DOHH2 (cell line): ENCODE measurements around the gene MEFV.

ENCODE experiments used
- H3F3A ChIP-seq: fragments of 200-600 bp; sonication (generic), shearing (Covaris generic); 2 replicates; pipeline ENCODE4 v1.6.0; 2016; ENCODE audit warnings: antibody characterized with exemption, mild to moderate bottlenecking; ENCODE audit not compliant: control insufficient read depth, insufficient read depth
- H3K27ac ChIP-seq: fragments of 200-600 bp; sonication (generic); 2 replicates; pipeline ENCODE4 v1.5.1; 2014; ENCODE audit warnings: low read depth, mild to moderate bottlenecking, low read length, moderate library complexity
- H3K27me3 ChIP-seq: fragments of 200-600 bp; sonication (generic); 2 replicates; pipeline ENCODE4 v1.6.1; 2014; ENCODE audit warnings: mild to moderate bottlenecking, low read length, mixed read lengths; ENCODE audit not compliant: control insufficient read depth
- H3K36me3 ChIP-seq: fragments of 200-600 bp; sonication (generic); 2 replicates; pipeline ENCODE4 v1.6.1; 2014; ENCODE audit warnings: mild to moderate bottlenecking, low read length, moderate library complexity, mixed read lengths; ENCODE audit not compliant: control insufficient read depth
- H3K4me1 ChIP-seq: fragments of 200-600 bp; sonication (generic); 2 replicates; pipeline ENCODE4 v1.6.1; 2014; ENCODE audit warnings: mild to moderate bottlenecking, low read length, mixed read lengths; ENCODE audit not compliant: control insufficient read depth
- H3K4me2 ChIP-seq: fragments of 200-600 bp; sonication (generic); 2 replicates; pipeline ENCODE4 v1.6.0; 2014; ENCODE audit warnings: mild to moderate bottlenecking, low read length, moderate library complexity
- H3K4me3 ChIP-seq: fragments of 200-600 bp; sonication (generic); 2 replicates; pipeline ENCODE4 v1.5.1; 2014; ENCODE audit warnings: mild to moderate bottlenecking, low read length, mixed read lengths
- H3K79me2 ChIP-seq: fragments of 200-600 bp; sonication (generic); 2 replicates; pipeline ENCODE4 v1.6.1; 2014; ENCODE audit warnings: mild to moderate bottlenecking, low read length, mixed read lengths; ENCODE audit not compliant: control insufficient read depth
- H3K9me2 ChIP-seq: fragments of 200-600 bp; sonication (generic); replicated peaks from 2 replicates; pipeline ENCODE4 v1.6.1; 2014; ENCODE audit warnings: mild to moderate bottlenecking, low read length, mixed read lengths; ENCODE audit not compliant: control insufficient read depth
- H3K9me3 ChIP-seq: fragments of 200-600 bp; sonication (generic); 2 replicates; pipeline ENCODE4 v1.6.1; 2014; ENCODE audit warnings: antibody characterized with exemption, low read length, mixed read lengths; ENCODE audit not compliant: control insufficient read depth, insufficient read depth
- H4K20me1 ChIP-seq: fragments of 200-600 bp; sonication (generic); 2 replicates; pipeline ENCODE4 v1.6.0; 2014; ENCODE audit warnings: low read depth, mild to moderate bottlenecking, antibody characterized with exemption, low read length, moderate library complexity; ENCODE audit not compliant: control insufficient read depth, insufficient read depth
- EZH2phosphoT487 ChIP-seq: fragments of 200-600 bp; sonication (generic); IDR thresholded peaks from 2 replicates; pipeline ENCODE4 v1.6.1; 2017; ENCODE audit warnings: borderline replicate concordance, mild to moderate bottlenecking, antibody characterized with exemption, low read length, moderate library complexity, mixed read lengths
- TF ChIP-seq, protein P1 (sequence below): fragments of 200-600 bp; sonication (generic); IDR thresholded peaks from one replicate; pipeline ENCODE4 v1.5.1; 2014; ENCODE audit warnings: antibody characterized with exemption, mild to moderate bottlenecking, low read depth, low read length; ENCODE audit not compliant: poor library complexity, severe bottlenecking

The MEFV gene

DNA sequence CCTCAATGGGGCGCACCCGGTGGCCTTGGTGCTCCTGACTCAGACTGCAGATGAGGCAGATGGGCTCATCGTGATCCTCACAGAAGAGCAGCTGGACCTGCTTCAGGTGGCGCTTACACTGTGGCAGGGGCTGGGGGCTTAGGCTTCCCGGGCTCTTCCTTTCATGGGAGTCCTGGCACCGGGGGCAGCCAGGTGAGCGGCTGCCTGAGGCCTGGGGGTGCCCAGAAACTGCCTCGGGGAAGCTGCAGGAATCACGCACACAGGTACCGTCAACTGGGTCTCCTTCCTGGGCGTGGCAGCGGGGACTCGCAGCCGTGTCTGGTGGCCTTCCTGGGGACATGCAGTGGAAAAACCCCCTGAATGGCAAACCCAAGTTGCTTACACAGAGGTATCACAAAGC lies 7.0 kb downstream of the MEFV start:
- H3K27ac ChIP-seq = no peak overlapping the region
- no peak for TF ChIP-seq EZH2phosphoT487
- TF ChIP-seq, protein P1, sequence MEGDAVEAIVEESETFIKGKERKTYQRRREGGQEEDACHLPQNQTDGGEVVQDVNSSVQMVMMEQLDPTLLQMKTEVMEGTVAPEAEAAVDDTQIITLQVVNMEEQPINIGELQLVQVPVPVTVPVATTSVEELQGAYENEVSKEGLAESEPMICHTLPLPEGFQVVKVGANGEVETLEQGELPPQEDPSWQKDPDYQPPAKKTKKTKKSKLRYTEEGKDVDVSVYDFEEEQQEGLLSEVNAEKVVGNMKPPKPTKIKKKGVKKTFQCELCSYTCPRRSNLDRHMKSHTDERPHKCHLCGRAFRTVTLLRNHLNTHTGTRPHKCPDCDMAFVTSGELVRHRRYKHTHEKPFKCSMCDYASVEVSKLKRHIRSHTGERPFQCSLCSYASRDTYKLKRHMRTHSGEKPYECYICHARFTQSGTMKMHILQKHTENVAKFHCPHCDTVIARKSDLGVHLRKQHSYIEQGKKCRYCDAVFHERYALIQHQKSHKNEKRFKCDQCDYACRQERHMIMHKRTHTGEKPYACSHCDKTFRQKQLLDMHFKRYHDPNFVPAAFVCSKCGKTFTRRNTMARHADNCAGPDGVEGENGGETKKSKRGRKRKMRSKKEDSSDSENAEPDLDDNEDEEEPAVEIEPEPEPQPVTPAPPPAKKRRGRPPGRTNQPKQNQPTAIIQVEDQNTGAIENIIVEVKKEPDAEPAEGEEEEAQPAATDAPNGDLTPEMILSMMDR = no peak
- H3K9me3 ChIP-seq = no peaks in the 10 kb centered on the region
- no peaks in the 10 kb centered on the region for H3K27me3 ChIP-seq
- no peaks in the 10 kb centered on the region for H3K79me2 ChIP-seq
- no peaks in the 10 kb centered on the region for H3K9me2 ChIP-seq
- H3K4me1 ChIP-seq = no peaks in the 10 kb centered on the region
- no peak overlapping the region for H3K4me3 ChIP-seq
- H3F3A ChIP-seq = no peaks in the 10 kb centered on the region
- no peak overlapping the region for H3K4me2 ChIP-seq
- H3K36me3 ChIP-seq = no peaks in the 10 kb centered on the region
- H4K20me1 ChIP-seq = no peaks in the 10 kb centered on the region

DNA sequence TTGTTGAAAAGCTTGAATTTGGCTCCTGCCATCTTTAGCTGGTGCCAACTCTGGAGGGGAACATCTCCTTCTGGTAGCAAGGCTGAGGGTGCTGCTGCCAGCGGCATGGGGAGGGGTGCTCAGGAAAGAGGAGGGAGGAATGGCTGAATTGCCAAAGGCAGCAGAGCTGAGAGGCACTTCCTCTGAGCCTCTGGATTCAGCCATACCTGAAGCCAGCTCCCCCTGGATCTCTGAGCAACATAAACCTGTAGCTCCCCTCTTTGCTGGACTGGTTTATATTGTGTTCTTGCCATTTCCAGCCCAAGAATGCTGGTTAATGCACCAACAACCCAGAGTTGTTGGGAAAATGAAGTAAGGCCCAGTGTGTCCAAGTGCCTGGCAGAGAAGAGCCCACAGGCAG lies 7.4 kb downstream of the MEFV start:
- H3K27me3 ChIP-seq = no peaks in the 10 kb centered on the region
- H3K9me3 ChIP-seq = no peaks in the 10 kb centered on the region
- no peak overlapping the region for H3K4me2 ChIP-seq
- no peaks in the 10 kb centered on the region for H3K9me2 ChIP-seq
- H3K4me1 ChIP-seq = no peaks in the 10 kb centered on the region
- no peak for TF ChIP-seq EZH2phosphoT487
- TF ChIP-seq, protein P1 = no peak
- no peaks in the 10 kb centered on the region for H4K20me1 ChIP-seq
- H3F3A ChIP-seq = no peaks in the 10 kb centered on the region
- no peak overlapping the region for H3K4me3 ChIP-seq
- H3K79me2 ChIP-seq = no peaks in the 10 kb centered on the region
- no peak overlapping the region for H3K27ac ChIP-seq
- no peaks in the 10 kb centered on the region for H3K36me3 ChIP-seq

DNA sequence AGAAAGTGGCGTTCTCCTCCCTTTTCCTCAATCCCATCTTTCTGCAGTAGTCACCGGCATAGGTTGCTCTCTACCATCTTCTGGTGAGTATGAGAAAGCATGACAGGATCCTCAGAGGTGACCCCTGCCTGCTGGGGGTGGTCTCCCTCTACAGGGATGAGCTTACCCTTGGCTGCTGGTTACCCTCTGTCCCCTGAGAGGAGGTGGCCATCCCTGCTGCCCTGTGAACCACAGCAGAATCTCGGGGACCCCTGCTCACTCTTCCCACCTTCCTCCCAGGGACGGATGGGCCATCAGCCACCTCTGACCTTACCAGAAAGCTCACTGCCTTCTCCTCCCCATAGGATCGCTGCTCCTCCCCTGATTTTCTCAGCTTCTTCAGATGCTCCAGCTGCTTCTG lies 7.8 kb downstream of the MEFV start:
- no peaks in the 10 kb centered on the region for H3K27me3 ChIP-seq
- H3K4me1 ChIP-seq = no peaks in the 10 kb centered on the region
- no peaks in the 10 kb centered on the region for H3F3A ChIP-seq
- no peak overlapping the region for H3K4me2 ChIP-seq
- H3K4me3 ChIP-seq = no peak overlapping the region
- no peak overlapping the region for H3K27ac ChIP-seq
- H3K79me2 ChIP-seq = no peaks in the 10 kb centered on the region
- no peaks in the 10 kb centered on the region for H3K36me3 ChIP-seq
- no peaks in the 10 kb centered on the region for H3K9me3 ChIP-seq
- no peak for TF ChIP-seq EZH2phosphoT487
- TF ChIP-seq, protein P1 = no peak
- H4K20me1 ChIP-seq = no peaks in the 10 kb centered on the region
- no peaks in the 10 kb centered on the region for H3K9me2 ChIP-seq

DNA sequence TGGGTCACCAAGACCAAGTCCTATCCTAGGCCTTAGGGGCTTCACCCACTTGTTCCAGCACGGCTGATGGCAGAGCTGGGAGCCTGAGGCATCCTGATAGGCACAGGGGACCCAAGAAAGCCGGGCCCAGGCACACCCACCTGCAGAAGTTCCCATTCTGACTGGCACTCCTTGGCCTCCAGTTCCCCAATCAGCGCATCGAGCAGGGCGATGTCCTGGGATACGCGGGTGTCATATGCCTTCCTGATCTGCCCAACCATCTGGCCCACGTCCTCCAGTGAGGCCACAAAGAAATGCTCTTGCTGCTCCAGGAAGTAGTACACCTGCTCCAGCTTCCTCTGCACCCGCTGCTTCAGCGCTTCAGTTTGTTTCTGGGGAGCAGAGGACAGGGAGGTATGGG lies 9.6 kb downstream of the MEFV start:
- Histone ChIP-seq H3K79me2 (no peaks in the 10 kb centered on the region), H3K9me2 (no peaks in the 10 kb centered on the region), H3K4me3 (no peak overlapping the region), H3F3A (no peaks in the 10 kb centered on the region), H3K27me3 (no peaks in the 10 kb centered on the region), H3K4me1 (no peaks in the 10 kb centered on the region), H4K20me1 (no peaks in the 10 kb centered on the region), H3K27ac (no peak overlapping the region), H3K36me3 (no peaks in the 10 kb centered on the region), H3K4me2 (no peak overlapping the region), H3K9me3 (no peaks in the 10 kb centered on the region)
- TF ChIP-seq, protein P1 = no peak
- TF ChIP-seq EZH2phosphoT487 = no peak
